Measurements from ENCODE around the gene RASA2.
"Not testable (repeated sequence)": the region's sequence is repeated elsewhere in the genome, so short reads cannot be mapped to it uniquely, and the experiment has no call there.

The RASA2 gene

GRCh38 chr3:141525814-141526213, 39.0 kb downstream of the RASA2 start:
- Histone ChIP-seq H3K9ac (peak overlapping the region in 4 of 11 experiments; percentile 61 to 77 (median 72); a peak in 5 of 22 replicates), H3K4me2 (peak overlapping the region; percentile 49 to 93 (median 76); a peak in 18 of 22 replicates), H3K36me3 (peaks cover 5 to 36% (median 18%) of the 10 kb centered on the region in 11 experiments; a peak in 18 of 22 replicates), H3K9me3 (replicated peaks in 1 of 11) (no peaks in the 10 kb centered on the region), H3K4me3 (no peak overlapping the region), H3K27me3 (no peaks in the 10 kb centered on the region), H3K27ac (peak overlapping the region in 9 of 11 experiments; percentile 63 to 90 (median 85); a peak in 18 of 22 replicates), H3K4me1 (peaks cover 54 to 97% (median 86%) of the 10 kb centered on the region in 10 experiments), H4K20me1 (peaks cover 0 to 10% (median 0%) of the 10 kb centered on the region in 11 experiments; a peak in 2 of 22 replicates)
- TF ChIP-seq Cebpa-rat (IDR thresholded peaks at IDR 0.05), result no peak

- H3K9me3 ChIP-seq (replicated peaks in 1 of 11), result no peaks in the 10 kb centered on the region
- peak overlapping the region in 8 of 11 experiments; percentile 66 to 93 (median 80); a peak in 14 of 22 replicates for H3K4me2 ChIP-seq
- H3K27ac ChIP-seq, result peak overlapping the region in 3 of 11 experiments; percentile 86 to 90 (median 88); a peak in 5 of 22 replicates
- peaks cover 5 to 33% (median 15%) of the 10 kb centered on the region in 11 experiments; a peak in 18 of 22 replicates for H3K36me3 ChIP-seq
- TF ChIP-seq Cebpa-rat (IDR thresholded peaks at IDR 0.05), result no peak
- no peak overlapping the region for H3K9ac ChIP-seq
- peaks cover 0 to 10% (median 0%) of the 10 kb centered on the region in 11 experiments; a peak in 2 of 22 replicates for H4K20me1 ChIP-seq
- peaks cover 53 to 96% (median 90%) of the 10 kb centered on the region in 10 experiments for H3K4me1 ChIP-seq
- H3K27me3 ChIP-seq, result no peaks in the 10 kb centered on the region
- no peak overlapping the region for H3K4me3 ChIP-seq
Observed at GRCh38 chr3:141526709-141527108, 39.9 kb downstream of the RASA2 start.

GRCh38 chr3:141528800-141529199, 42.0 kb downstream of the RASA2 start:
- H3K4me1 ChIP-seq, result peaks cover 44 to 97% (median 84%) of the 10 kb centered on the region in 10 experiments
- H3K27me3 ChIP-seq, result no peaks in the 10 kb centered on the region
- H3K9ac ChIP-seq, result peak overlapping the region in 7 of 11 experiments; percentile 50 to 78 (median 76); a peak in 9 of 22 replicates
- no peak for TF ChIP-seq Cebpa-rat (IDR thresholded peaks at IDR 0.05)
- peak overlapping the region; percentile 12 to 92 (median 87); a peak in 19 of 22 replicates for H3K27ac ChIP-seq
- peaks cover 0 to 9% (median 0%) of the 10 kb centered on the region in 11 experiments; a peak in 4 of 22 replicates for H3K9me3 ChIP-seq (replicated peaks in 1 of 11)
- H3K4me2 ChIP-seq, result peak overlapping the region in 10 of 11 experiments; percentile 24 to 93 (median 76); a peak in 15 of 22 replicates
- H4K20me1 ChIP-seq, result no peaks in the 10 kb centered on the region; a peak in 1 of 22 replicates
- H3K36me3 ChIP-seq, result peaks cover 0 to 34% (median 16%) of the 10 kb centered on the region in 11 experiments; a peak in 16 of 22 replicates
- peak overlapping the region in 4 of 10 experiments; percentile 15 to 51 (median 29); a peak in 4 of 20 replicates for H3K4me3 ChIP-seq

GRCh38 chr3:141529256-141529655, 42.4 kb downstream of the RASA2 start:
- Histone ChIP-seq H4K20me1 (no peaks in the 10 kb centered on the region; a peak in 1 of 22 replicates), H3K9ac (peak overlapping the region in 9 of 11 experiments; percentile 71 to 79 (median 76); a peak in 15 of 22 replicates), H3K27me3 (no peaks in the 10 kb centered on the region), H3K4me2 (peak overlapping the region in 10 of 11 experiments; percentile 59 to 93 (median 77); a peak in 19 of 22 replicates), H3K4me3 (peak overlapping the region in 8 of 10 experiments; percentile 15 to 51 (median 40); a peak in 7 of 20 replicates), H3K9me3 (replicated peaks in 1 of 11) (peaks cover 0 to 13% (median 0%) of the 10 kb centered on the region in 11 experiments; a peak in 6 of 22 replicates), H3K36me3 (peaks cover 0 to 34% (median 19%) of the 10 kb centered on the region in 11 experiments; a peak in 17 of 22 replicates), H3K27ac (peak overlapping the region; percentile 30 to 92 (median 87); a peak in 19 of 22 replicates), H3K4me1 (peaks cover 41 to 97% (median 79%) of the 10 kb centered on the region in 10 experiments)
- TF ChIP-seq Cebpa-rat (IDR thresholded peaks at IDR 0.05), result no peak

- peaks cover 0 to 38% (median 24%) of the 10 kb centered on the region in 11 experiments; a peak in 20 of 22 replicates for H3K36me3 ChIP-seq
- no peaks in the 10 kb centered on the region; a peak in 1 of 22 replicates for H4K20me1 ChIP-seq
- peak overlapping the region in 8 of 10 experiments; percentile 11 to 51 (median 40); a peak in 14 of 20 replicates for H3K4me3 ChIP-seq
- peak overlapping the region in 10 of 11 experiments; percentile 43 to 79 (median 76); a peak in 20 of 22 replicates for H3K9ac ChIP-seq
- peaks cover 0 to 18% (median 2%) of the 10 kb centered on the region in 11 experiments; a peak in 12 of 22 replicates for H3K9me3 ChIP-seq (replicated peaks in 1 of 11)
- H3K4me2 ChIP-seq, result peak overlapping the region; percentile 24 to 93 (median 77)
- peaks cover 35 to 92% (median 73%) of the 10 kb centered on the region in 10 experiments for H3K4me1 ChIP-seq
- no peak for TF ChIP-seq Cebpa-rat (IDR thresholded peaks at IDR 0.05)
- H3K27ac ChIP-seq, result peak overlapping the region; percentile 57 to 92 (median 87); a peak in 20 of 22 replicates
- no peaks in the 10 kb centered on the region for H3K27me3 ChIP-seq
Observed at GRCh38 chr3:141529717-141530414, 43.0 kb downstream of the RASA2 start.

GRCh38 chr3:141530415-141530768, 43.6 kb downstream of the RASA2 start:
- H3K4me3 ChIP-seq, result peak overlapping the region in 8 of 10 experiments; percentile 11 to 51 (median 40); a peak in 14 of 20 replicates
- peak overlapping the region in 10 of 11 experiments; percentile 43 to 79 (median 76); a peak in 20 of 22 replicates for H3K9ac ChIP-seq
- H3K27ac ChIP-seq, result peak overlapping the region; percentile 57 to 92 (median 87); a peak in 20 of 22 replicates
- peak in 2 of 11 experiments; percentile 66 to 68; a peak in 7 of 22 replicates for TF ChIP-seq Cebpa-rat (IDR thresholded peaks at IDR 0.05)
- H3K4me1 ChIP-seq, result peaks cover 30 to 87% (median 68%) of the 10 kb centered on the region in 10 experiments
- no peaks in the 10 kb centered on the region for H3K27me3 ChIP-seq
- H3K9me3 ChIP-seq (replicated peaks in 1 of 11), result peaks cover under 1 to 23% (median 8%) of the 10 kb centered on the region in 11 experiments
- H3K36me3 ChIP-seq, result peaks cover 2 to 43% (median 29%) of the 10 kb centered on the region in 11 experiments
- peak overlapping the region; percentile 24 to 93 (median 77); a peak in 21 of 22 replicates for H3K4me2 ChIP-seq
- H4K20me1 ChIP-seq, result no peaks in the 10 kb centered on the region; a peak in 1 of 22 replicates

- peak overlapping the region in 5 of 11 experiments; percentile 6 to 64 (median 58); a peak in 11 of 22 replicates for H3K4me2 ChIP-seq
- no peaks in the 10 kb centered on the region for H3K27me3 ChIP-seq
- no peaks in the 10 kb centered on the region for H4K20me1 ChIP-seq
- peaks cover 23 to 69% (median 48%) of the 10 kb centered on the region in 10 experiments for H3K4me1 ChIP-seq
- H3K4me3 ChIP-seq, result no peak overlapping the region
- H3K9ac ChIP-seq, result no peak overlapping the region
- peaks cover 13 to 34% (median 18%) of the 10 kb centered on the region in 11 experiments for H3K9me3 ChIP-seq (replicated peaks in 1 of 11)
- TF ChIP-seq Cebpa-rat (IDR thresholded peaks at IDR 0.05), result no peak
- H3K36me3 ChIP-seq, result peaks cover 12 to 57% (median 46%) of the 10 kb centered on the region in 11 experiments
- H3K27ac ChIP-seq, result peak overlapping the region in 5 of 11 experiments; percentile 5 to 36 (median 23); a peak in 3 of 22 replicates
Observed at GRCh38 chr3:141532609-141533008, 45.8 kb downstream of the RASA2 start.

GRCh38 chr3:141536017-141536416, 49.2 kb downstream of the RASA2 start:
- not testable (repeated sequence) for H3K4me2 ChIP-seq, H3K4me3 ChIP-seq, H3K27me3 ChIP-seq, H3K27ac ChIP-seq, H4K20me1 ChIP-seq, H3K9ac ChIP-seq
- H3K9me3 ChIP-seq (replicated peaks in 1 of 11), result peaks cover 13 to 34% (median 18%) of the 10 kb centered on the region in 11 experiments
- peaks cover 0 to 42% (median 21%) of the 10 kb centered on the region in 10 experiments; a peak in 15 of 20 replicates for H3K4me1 ChIP-seq
- H3K36me3 ChIP-seq, result peaks cover 12 to 81% (median 55%) of the 10 kb centered on the region in 11 experiments

Measured in BLaER1 treated with 17β-estradiol and CSF1 and Interleukin-3, amounts not matched to agents 10 nM and 100 nM (cell line).